Pancreas (tissue), 10 donors: ENCODE data around the gene ADAMTS14. TPM values are rescaled to one million over a fixed set of nuclear protein-coding genes. Genes with fewer than 3 reads are reported as not detected.

ENCODE experiments used
- ATAC-seq, 4 donors: fragments of 200-7000 bp; cut with Tn5 transposase; one replicate each; pipeline versions ENCODE4 v1.8.0 to v1.9.1; 2020; ENCODE audit warnings: mild to moderate bottlenecking in 4 of 4, moderate library complexity in 4 of 4
- DNase-seq, 6 donors: peaks; one replicate each; pipeline ENCODE4 v3.0.0-alpha.2; 2020
- FAIRE-seq: peaks from 2 replicates; lab custom pipeline; 2012; peaks lifted over from hg19 to GRCh38; lab: Jason Lieb, UNC
- H3K27ac ChIP-seq, 4 donors: fragments of 200-600 bp; sonication (generic); 1 replicate in 3 of 4; 2 replicates in 1 of 4; pipeline versions ENCODE4 v1.5.0 to v1.8.0; 2020
- H3K27me3 ChIP-seq, 4 donors: fragments of 200-600 bp; one replicate each; pipeline ENCODE4 v1.8.0; 2021
- H3K36me3 ChIP-seq, 3 donors: fragments of 200-600 bp; sonication (generic) in 1 of 3; one replicate each; pipeline versions ENCODE4 v1.5.0 to v1.8.0; 2020 to 2021
- H3K4me1 ChIP-seq, 3 donors: fragments of 200-600 bp; one replicate each; pipeline ENCODE4 v1.8.0; 2021
- H3K4me3 ChIP-seq, 4 donors: fragments of 200-600 bp; sonication (generic) in 2 of 4; one replicate each; pipeline versions ENCODE4 v1.5.0 to v1.8.0; 2020 to 2021
- H3K9me3 ChIP-seq, 4 donors: fragments of 200-600 bp; one replicate each; pipeline ENCODE4 v1.8.0; 2021
- WGBS, 2 donors: extraction: QIAGEN DNeasy Blood & Tissue Kit; methylation state at CpG; one replicate each; pipeline ENCODE4 v1.1.7; 2013; 5-methylcytosine and 5-hydroxymethylcytosine counted together
- intact Hi-C, 3 donors: fragments of 100-400 bp; cut with DNase I; formaldehyde crosslinking; loops; one replicate each; pipeline versions ENCODE4 v1.11.1 to v1.14.2; 2022
- polyA plus RNA-seq, 2 donors: library from polyadenylated mRNA; stranded (reverse); fragments of 200-250 nt; gene quantifications; one replicate each; pipeline ENCODE4 v1.2.3, GENCODE V29; 2013
- total RNA-seq, 6 donors: library from RNA; stranded (reverse); fragmentation: NEBNext Ultra II Directional in 4 of 6; extraction: Animal tissue kit (Norgen Biotek cat#: 25700) in 4 of 6; gene quantifications; one replicate each; pipeline versions ENCODE4 v1.2.1 to v1.2.4, GENCODE V29; 2021 to 2023
- TF ChIP-seq, protein P1 (sequence below), 4 donors: fragments of 200-600 bp; sonication (generic) in 3 of 4; IDR thresholded peaks; one replicate each; pipeline versions ENCODE4 v1.5.0 to v1.8.0; 2021; ENCODE audit warnings: antibody characterized with exemption in 4 of 4
- donor health status: healthy with polysubstance abuse.
- donor health status: DM: no; HTN: no; CAD: no; lungs with moderate emphysema.
- donor health status: DM: no; HTN: no; CAD: no.
- donor health status: control.
- donor health status: control.
- donor health status: Bipolar disorder and iron deficiency.
- donor health status: DM: yes; HTN: yes; CAD: no.
- donor health status: DM: no; HTN: no; CAD: no.
- donor health status: DM: no; HTN: no; CAD: no.
- donor health status: DM: yes; HTN: yes; CAD: no.

The ADAMTS14 gene
- total and polyA plus RNA-seq, 8 donors: 0.06 to 2.2 (median 0.23) TPM; not detected in 2

DNA sequence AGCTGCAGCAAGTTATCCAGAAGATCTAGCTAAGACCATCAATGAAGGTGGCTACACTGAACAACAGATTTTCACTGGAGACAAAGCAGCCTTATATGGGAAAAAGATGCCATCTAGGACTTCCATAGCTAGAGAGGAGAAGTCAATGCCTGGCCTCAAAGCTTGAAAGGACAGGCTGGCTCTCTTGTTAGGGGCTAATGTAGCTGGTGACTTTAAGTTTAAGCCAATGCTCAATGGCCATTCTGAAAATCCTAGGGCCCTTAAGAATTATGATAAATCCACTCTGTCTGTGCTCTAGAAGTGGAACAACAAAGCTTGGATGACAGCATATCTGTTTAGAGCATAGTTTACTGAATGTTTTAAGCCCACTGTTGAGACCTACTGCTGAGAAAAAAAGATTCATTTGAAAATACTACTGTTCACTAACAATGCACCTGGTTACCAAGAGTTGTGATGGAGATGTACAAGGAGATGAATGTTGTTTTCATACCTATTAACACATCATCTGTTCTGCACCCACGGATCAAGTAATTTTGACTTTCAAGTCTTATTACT, 13.6 kb upstream of the ADAMTS14 start:
- Histone ChIP-seq H3K27me3 (no peaks in the 10 kb centered on the region), H3K27ac (no peak overlapping the region), H3K36me3 (no peaks in the 10 kb centered on the region), H3K4me1 (no peaks in the 10 kb centered on the region), H3K9me3 (no peaks in the 10 kb centered on the region), H3K4me3 (no peak overlapping the region)
- DNase-seq: no peak
- FAIRE-seq: no peak
- intact Hi-C loops: no loop called here
- TF ChIP-seq, protein P1, sequence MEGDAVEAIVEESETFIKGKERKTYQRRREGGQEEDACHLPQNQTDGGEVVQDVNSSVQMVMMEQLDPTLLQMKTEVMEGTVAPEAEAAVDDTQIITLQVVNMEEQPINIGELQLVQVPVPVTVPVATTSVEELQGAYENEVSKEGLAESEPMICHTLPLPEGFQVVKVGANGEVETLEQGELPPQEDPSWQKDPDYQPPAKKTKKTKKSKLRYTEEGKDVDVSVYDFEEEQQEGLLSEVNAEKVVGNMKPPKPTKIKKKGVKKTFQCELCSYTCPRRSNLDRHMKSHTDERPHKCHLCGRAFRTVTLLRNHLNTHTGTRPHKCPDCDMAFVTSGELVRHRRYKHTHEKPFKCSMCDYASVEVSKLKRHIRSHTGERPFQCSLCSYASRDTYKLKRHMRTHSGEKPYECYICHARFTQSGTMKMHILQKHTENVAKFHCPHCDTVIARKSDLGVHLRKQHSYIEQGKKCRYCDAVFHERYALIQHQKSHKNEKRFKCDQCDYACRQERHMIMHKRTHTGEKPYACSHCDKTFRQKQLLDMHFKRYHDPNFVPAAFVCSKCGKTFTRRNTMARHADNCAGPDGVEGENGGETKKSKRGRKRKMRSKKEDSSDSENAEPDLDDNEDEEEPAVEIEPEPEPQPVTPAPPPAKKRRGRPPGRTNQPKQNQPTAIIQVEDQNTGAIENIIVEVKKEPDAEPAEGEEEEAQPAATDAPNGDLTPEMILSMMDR (IDR thresholded peaks at IDR 0.05): no peak
- WGBS, 2 donors: 50 to 60% methylated on average over 1 of the region's 1 CpG
- no peak for ATAC-seq

DNA sequence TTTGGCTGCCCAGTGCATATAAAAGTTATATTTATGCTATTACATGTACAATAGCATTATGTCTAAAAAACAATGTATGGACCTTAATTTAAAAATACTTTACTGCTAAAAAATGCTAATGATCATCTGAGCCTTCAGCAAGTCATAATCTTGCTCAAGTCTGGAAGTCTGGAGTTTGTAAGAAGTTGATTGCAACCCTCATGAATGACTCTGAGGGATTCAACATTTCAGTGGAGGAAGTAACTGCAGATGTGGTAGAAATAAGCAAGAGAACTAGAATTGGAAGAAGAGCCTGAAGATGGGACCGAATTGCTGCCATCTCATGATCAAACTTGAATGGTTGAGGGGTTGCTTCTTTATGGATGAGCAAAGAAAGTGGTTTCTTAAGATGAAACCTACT, 13.0 kb upstream of the ADAMTS14 start:
- TF ChIP-seq, protein P1 (IDR thresholded peaks at IDR 0.05): no peak
- Histone ChIP-seq H3K9me3 (no peaks in the 10 kb centered on the region), H3K4me1 (no peaks in the 10 kb centered on the region), H3K27me3 (no peaks in the 10 kb centered on the region), H3K27ac (no peak overlapping the region), H3K4me3 (no peak overlapping the region), H3K36me3 (no peaks in the 10 kb centered on the region)
- FAIRE-seq (no peak), ATAC-seq (no peak), DNase-seq (no peak)
- intact Hi-C loops: no loop called here
- 27 to 50% methylated on average over 1 of the region's 1 CpG for WGBS, 2 donors

DNA sequence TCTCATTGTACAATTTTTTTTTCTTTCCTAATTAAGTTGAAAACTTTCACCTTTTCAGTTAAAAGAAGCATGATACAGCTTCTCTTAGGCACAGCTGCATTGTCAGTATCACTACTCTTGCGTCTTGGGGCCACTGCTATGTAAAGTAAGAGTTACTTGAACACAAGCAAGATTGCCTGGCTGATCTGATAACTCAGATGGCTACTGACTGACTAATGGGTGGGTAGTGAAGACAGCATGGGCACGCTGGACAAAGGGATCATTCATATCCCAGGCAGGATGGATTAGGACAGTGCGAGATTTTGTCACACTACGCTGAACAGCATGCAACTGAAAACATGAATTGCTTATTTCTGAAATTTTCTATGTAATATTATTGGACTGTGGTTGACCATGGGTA, 11.6 kb upstream of the ADAMTS14 start:
- H3K27me3 ChIP-seq: no peaks in the 10 kb centered on the region
- no peak for DNase-seq
- no peak overlapping the region for H3K27ac ChIP-seq
- intact Hi-C loops: no loop called here
- FAIRE-seq: no peak
- H3K4me1 ChIP-seq: no peaks in the 10 kb centered on the region
- TF ChIP-seq, protein P1 (IDR thresholded peaks at IDR 0.05): no peak
- no peak for ATAC-seq
- no peak overlapping the region for H3K4me3 ChIP-seq
- 73 to 83% methylated on average over 4 of the region's 4 CpGs for WGBS, 2 donors
- H3K9me3 ChIP-seq: no peaks in the 10 kb centered on the region
- H3K36me3 ChIP-seq: no peaks in the 10 kb centered on the region

DNA sequence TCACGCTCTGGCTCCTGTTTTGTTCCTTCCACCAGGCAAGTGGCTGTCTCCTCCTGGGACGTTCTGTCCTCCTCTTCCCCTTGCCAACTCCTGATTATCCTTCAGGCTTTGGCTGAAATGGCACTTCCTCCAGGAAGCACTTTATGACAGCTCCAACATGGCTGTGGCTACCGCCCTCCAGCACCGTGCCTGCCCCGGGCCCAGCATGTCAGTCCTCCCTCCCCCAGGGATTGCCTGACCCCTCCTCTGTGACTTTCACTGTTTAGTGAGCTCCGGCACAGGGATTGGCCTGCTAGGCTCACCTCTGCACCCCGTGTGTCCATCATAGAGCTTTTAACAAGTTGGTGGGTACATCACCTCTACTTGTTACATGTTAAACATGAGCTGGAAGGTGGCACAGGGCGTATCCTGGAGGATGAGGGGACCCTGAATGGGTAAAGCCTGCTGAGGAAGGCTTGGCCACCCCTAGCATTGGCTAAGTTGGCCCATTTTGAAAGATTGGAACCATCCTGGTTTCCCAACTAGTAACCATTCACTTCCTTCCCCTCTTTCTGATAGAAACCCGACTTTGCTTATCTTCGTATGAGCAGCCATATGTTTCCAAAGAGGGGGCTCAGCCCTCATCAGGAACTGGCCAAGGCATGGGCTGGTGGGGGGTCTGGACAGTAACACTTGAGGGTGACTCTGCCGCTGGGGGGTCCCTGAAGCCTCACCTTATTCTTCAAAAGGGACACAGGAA, 10.5 kb upstream of the ADAMTS14 start:
- no peak overlapping the region for H3K4me3 ChIP-seq
- no peak for ATAC-seq
- H3K36me3 ChIP-seq: no peaks in the 10 kb centered on the region
- FAIRE-seq: no peak
- TF ChIP-seq, protein P1 (IDR thresholded peaks at IDR 0.05): no peak
- H3K27me3 ChIP-seq: no peaks in the 10 kb centered on the region
- no peak overlapping the region for H3K27ac ChIP-seq
- H3K9me3 ChIP-seq: no peaks in the 10 kb centered on the region
- intact Hi-C loops: no loop called here
- 60 to 65% methylated on average over 11 of the region's 11 CpGs for WGBS, 2 donors
- H3K4me1 ChIP-seq: no peaks in the 10 kb centered on the region
- no peak for DNase-seq
